OCI-LY3 (cell line): ENCODE data around the gene POLR1G.

ENCODE experiments used
- EZH2phosphoT487 ChIP-seq: fragments of 200-600 bp; shearing (Covaris generic); IDR thresholded peaks from 2 replicates; pipeline ENCODE4 v1.6.1; 2018; ENCODE audit warnings: antibody characterized with exemption, mixed run types, low read depth
- TF ChIP-seq, protein P1 (sequence below): fragments of 200-600, 300-600 bp; sonication (generic); IDR thresholded peaks from 2 replicates; pipeline ENCODE4 v1.5.1; 2014; ENCODE audit warnings: antibody characterized with exemption, low read length, low read depth

DNA sequence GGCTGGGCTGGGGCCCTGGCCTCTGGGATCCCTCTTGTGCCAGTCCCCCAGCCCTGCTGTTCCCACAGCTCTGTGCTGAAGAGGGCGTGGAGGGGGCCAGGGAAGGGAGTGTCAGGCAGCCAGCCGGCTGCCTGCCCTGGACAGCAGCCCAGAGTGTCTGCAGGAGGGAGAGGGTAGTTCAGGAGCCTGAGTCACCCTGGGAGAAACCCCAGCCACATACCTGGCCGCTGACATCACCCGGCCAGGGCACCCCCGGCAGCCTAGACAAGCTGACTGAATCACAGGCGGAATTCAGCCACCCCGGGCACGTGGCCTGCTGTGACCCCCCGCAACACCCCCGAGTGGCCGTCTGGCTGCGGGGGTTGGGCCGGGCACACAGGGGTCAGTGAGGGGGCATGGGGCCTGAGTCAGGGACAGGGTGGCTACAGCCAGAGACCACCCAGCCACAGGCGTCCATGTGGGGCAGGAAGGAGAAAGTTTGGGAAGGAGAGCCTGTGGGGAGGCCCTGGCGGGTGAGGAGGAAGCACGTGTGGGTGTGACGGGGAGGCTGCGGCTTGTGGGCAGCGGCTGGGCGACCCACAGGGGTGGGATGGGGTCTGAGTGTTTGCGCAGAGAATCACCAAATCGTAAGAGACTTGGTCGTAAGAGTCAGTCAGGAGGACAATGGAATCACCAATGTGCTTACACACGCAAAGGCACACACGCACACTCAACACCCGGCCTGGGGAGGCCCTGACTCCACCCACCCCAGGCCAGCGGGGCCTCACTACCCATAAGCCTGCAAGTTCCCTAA is 49.5 kb downstream of the POLR1G start:
- TF ChIP-seq, protein P1, sequence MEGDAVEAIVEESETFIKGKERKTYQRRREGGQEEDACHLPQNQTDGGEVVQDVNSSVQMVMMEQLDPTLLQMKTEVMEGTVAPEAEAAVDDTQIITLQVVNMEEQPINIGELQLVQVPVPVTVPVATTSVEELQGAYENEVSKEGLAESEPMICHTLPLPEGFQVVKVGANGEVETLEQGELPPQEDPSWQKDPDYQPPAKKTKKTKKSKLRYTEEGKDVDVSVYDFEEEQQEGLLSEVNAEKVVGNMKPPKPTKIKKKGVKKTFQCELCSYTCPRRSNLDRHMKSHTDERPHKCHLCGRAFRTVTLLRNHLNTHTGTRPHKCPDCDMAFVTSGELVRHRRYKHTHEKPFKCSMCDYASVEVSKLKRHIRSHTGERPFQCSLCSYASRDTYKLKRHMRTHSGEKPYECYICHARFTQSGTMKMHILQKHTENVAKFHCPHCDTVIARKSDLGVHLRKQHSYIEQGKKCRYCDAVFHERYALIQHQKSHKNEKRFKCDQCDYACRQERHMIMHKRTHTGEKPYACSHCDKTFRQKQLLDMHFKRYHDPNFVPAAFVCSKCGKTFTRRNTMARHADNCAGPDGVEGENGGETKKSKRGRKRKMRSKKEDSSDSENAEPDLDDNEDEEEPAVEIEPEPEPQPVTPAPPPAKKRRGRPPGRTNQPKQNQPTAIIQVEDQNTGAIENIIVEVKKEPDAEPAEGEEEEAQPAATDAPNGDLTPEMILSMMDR: no peak
- TF ChIP-seq EZH2phosphoT487: no peak
